ENCODE data around the gene FANCM. TPM values are rescaled to one million over a fixed set of nuclear protein-coding genes. Genes with fewer than 3 reads are reported as not detected.

Gene FANCM
- 2.9 TPM for total RNA-seq

DNA sequence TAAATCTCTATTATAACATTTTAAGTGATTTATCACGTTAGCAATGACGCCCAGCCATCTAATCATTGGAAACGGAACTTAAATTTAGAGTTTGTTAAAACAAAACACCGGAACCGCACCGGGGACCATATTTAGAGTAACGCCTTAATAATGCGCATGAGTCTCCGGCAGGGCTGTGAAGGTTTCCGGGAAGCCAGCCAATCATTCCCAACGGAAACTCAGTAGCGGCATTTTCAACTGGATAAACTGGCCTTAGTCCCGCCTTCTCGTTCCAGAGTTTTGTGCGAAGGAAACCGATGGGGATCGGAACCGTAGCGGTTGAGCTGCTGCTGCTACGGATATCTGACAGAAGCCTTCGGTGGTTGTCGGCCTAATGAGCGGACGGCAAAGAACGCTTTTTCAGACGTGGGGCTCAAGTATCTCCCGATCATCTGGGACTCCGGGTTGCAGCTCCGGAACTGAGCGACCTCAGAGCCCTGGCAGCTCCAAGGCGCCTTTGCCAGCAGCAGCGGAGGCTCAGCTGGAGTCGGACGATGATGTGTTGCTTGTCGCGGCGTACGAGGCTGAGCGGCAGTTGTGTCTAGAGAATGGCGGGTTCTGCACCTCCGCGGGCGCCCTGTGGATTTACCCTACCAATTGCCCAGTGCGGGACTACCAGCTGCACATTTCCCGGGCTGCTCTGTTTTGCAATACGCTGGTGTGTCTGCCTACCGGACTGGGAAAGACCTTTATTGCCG, at the start of gene FANCM:
FANCM (plus strand) TSS at position 272 of the 737 bp plus-strand sequence; CDS start at position 374, 102 bp downstream.
- TF ChIP-seq POLR2AphosphoS5 (IDR thresholded peaks at IDR 0.05; ENCODE audit: insufficient read depth in 1 of 2, low read depth in 1 of 2), result peak; percentile 51 to 98
- TF ChIP-seq, protein P1, sequence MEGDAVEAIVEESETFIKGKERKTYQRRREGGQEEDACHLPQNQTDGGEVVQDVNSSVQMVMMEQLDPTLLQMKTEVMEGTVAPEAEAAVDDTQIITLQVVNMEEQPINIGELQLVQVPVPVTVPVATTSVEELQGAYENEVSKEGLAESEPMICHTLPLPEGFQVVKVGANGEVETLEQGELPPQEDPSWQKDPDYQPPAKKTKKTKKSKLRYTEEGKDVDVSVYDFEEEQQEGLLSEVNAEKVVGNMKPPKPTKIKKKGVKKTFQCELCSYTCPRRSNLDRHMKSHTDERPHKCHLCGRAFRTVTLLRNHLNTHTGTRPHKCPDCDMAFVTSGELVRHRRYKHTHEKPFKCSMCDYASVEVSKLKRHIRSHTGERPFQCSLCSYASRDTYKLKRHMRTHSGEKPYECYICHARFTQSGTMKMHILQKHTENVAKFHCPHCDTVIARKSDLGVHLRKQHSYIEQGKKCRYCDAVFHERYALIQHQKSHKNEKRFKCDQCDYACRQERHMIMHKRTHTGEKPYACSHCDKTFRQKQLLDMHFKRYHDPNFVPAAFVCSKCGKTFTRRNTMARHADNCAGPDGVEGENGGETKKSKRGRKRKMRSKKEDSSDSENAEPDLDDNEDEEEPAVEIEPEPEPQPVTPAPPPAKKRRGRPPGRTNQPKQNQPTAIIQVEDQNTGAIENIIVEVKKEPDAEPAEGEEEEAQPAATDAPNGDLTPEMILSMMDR (IDR thresholded peaks at IDR 0.05), result no peak
- no peak for TF ChIP-seq POLR2A (IDR thresholded peaks at IDR 0.05)
- Histone ChIP-seq H3K4me1 (peaks cover 46% of the 10 kb centered on the region), H3K9me3 (no peaks in the 10 kb centered on the region), H3K27me3 (no peaks in the 10 kb centered on the region), H3K27ac (peak within 1 kb of the TSS; percentile 77), H3K36me3 (no peaks in the 10 kb centered on the region), H3K4me3 (peak within 1 kb of the TSS; percentile 54 to 57)
- peak in 1 of 2 donors; percentile 94 for DNase-seq (ENCODE audit: extremely low spot score in 2 of 2)
- intact Hi-C loops (cut with DNase I), result loop anchor here (10.0 kb wide), 2 partner anchors 119 to 221 kb away; partner anchors contain the start of gene MIS18BP1

DNA sequence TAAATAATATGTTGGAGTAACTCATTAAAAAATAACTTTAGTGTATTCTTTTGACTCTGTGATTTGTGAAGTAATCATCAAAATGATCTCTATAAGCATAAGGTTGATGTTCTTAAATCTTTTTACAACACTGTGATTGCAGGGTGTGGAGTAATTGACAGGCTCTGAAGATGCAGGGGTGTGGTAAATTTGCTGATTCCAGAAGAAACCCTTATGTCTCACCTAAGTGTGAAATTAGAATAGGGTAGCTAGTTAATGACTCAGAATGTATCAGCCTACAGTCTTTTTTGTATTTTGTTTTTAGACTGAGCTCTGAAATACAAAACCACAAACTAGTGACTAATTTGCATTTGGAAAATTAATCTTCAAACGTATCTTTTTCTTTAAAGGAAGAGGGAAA, 45.9 kb upstream of the FANCM start:
- H3K27ac ChIP-seq, result no peak overlapping the region
- intact Hi-C loops (cut with DNase I), result no loop called here
- H3K27me3 ChIP-seq, result no peaks in the 10 kb centered on the region
- peak in 1 of 2 donors; percentile 36 for TF ChIP-seq POLR2AphosphoS5 (IDR thresholded peaks at IDR 0.05; ENCODE audit: insufficient read depth in 1 of 2, low read depth in 1 of 2)
- TF ChIP-seq, protein P1 (IDR thresholded peaks at IDR 0.05), result no peak
- H3K4me1 ChIP-seq, result peaks cover 59% of the 10 kb centered on the region
- DNase-seq (ENCODE audit: extremely low spot score in 2 of 2), result no peak
- no peaks in the 10 kb centered on the region for H3K36me3 ChIP-seq
- no peak overlapping the region for H3K4me3 ChIP-seq
- H3K9me3 ChIP-seq, result no peaks in the 10 kb centered on the region

- intact Hi-C loops (cut with DNase I), result no loop called here
- no peak for DNase-seq (ENCODE audit: extremely low spot score in 2 of 2)
- Histone ChIP-seq H3K36me3 (peaks cover 0 to 8% of the 10 kb centered on the region in 2 donors), H3K4me3 (no peak overlapping the region), H3K4me1 (peaks cover 40% of the 10 kb centered on the region), H3K27ac (no peak overlapping the region), H3K9me3 (no peaks in the 10 kb centered on the region), H3K27me3 (no peaks in the 10 kb centered on the region)
- TF ChIP-seq, protein P1 (IDR thresholded peaks at IDR 0.05), result no peak
- TF ChIP-seq POLR2A (IDR thresholded peaks at IDR 0.05) (no peak), POLR2AphosphoS5 (IDR thresholded peaks at IDR 0.05; ENCODE audit: insufficient read depth in 1 of 2, low read depth in 1 of 2) (no peak)
Observed at GRCh38 chr14:45091710-45092109, 44.0 kb upstream of the FANCM start.

DNA sequence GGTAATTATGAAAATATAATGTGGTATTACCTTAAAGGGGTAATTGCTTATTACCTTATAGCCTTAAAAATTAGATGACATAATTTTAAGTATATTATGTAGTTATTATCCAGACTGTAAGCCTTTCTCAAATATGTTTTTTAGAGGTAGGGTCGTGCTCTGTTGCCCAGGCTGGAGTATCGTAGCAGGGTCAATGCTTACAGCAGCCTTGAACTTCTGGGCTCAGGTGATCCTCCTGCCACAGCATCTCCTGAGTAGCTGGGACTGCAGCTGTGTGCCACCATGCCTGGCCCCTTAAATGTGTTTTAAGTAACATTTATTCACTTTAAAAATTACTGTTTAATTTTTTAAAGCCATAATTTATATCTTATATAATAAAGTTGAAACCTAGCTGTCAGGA, 41.5 kb upstream of the FANCM start:
- intact Hi-C loops (cut with DNase I), result no loop called here
- TF ChIP-seq POLR2AphosphoS5 (IDR thresholded peaks at IDR 0.05; ENCODE audit: insufficient read depth in 1 of 2, low read depth in 1 of 2) (no peak), POLR2A (IDR thresholded peaks at IDR 0.05) (no peak)
- TF ChIP-seq, protein P1 (IDR thresholded peaks at IDR 0.05), result no peak
- no peak overlapping the region for H3K4me3 ChIP-seq
- H3K27ac ChIP-seq, result no peak overlapping the region
- no peaks in the 10 kb centered on the region for H3K9me3 ChIP-seq
- DNase-seq (ENCODE audit: extremely low spot score in 2 of 2), result no peak
- peaks cover 15% of the 10 kb centered on the region for H3K4me1 ChIP-seq
- H3K27me3 ChIP-seq, result no peaks in the 10 kb centered on the region
- H3K36me3 ChIP-seq, result peaks cover 0 to 23% of the 10 kb centered on the region in 2 donors

- H3K27ac ChIP-seq, result no peak overlapping the region
- H3K9me3 ChIP-seq, result no peaks in the 10 kb centered on the region
- no peak overlapping the region for H3K4me3 ChIP-seq
- no peaks in the 10 kb centered on the region for H3K27me3 ChIP-seq
- intact Hi-C loops (cut with DNase I), result no loop called here
- DNase-seq (ENCODE audit: extremely low spot score in 2 of 2), result no peak
- H3K36me3 ChIP-seq, result peaks cover 0 to 32% of the 10 kb centered on the region in 2 donors
- peaks cover 10% of the 10 kb centered on the region for H3K4me1 ChIP-seq
- TF ChIP-seq, protein P1 (IDR thresholded peaks at IDR 0.05), result no peak
- TF ChIP-seq POLR2AphosphoS5 (IDR thresholded peaks at IDR 0.05; ENCODE audit: insufficient read depth in 1 of 2, low read depth in 1 of 2) (no peak), POLR2A (IDR thresholded peaks at IDR 0.05) (no peak)
Observed at GRCh38 chr14:45095143-45095542, 40.6 kb upstream of the FANCM start.

Data from vagina (tissue), 2 donors.